Sigmoid colon (tissue), 4 donors: ENCODE data around the gene SSPN.

Experiments
- CTCF ChIP-seq, 4 experiments: fragments of 450-650 bp in 3 of 4; fragments of 200-600 bp in 1 of 4; IDR thresholded peaks; one replicate each; pipeline ENCODE4 v1.5.1; 2016 to 2019; ENCODE audit warnings: antibody characterized with exemption in 4 of 4, mild to moderate bottlenecking in 3 of 4, moderate library complexity in 2 of 4
- EP300 ChIP-seq, 4 donors: sonication (generic); formaldehyde crosslinking; IDR thresholded peaks; one replicate each; pipeline ENCODE4 v1.6.1; 2017; ENCODE audit warnings: antibody characterized with exemption in 4 of 4
- POLR2A ChIP-seq, 2 donors: fragments of 450-650 bp; IDR thresholded peaks; one replicate each; pipeline ENCODE4 v1.6.1; 2016; ENCODE audit warnings: antibody characterized with exemption in 2 of 2, mild to moderate bottlenecking in 2 of 2, moderate library complexity in 2 of 2
- POLR2AphosphoS5 ChIP-seq, 4 donors: sonication (generic); formaldehyde crosslinking; IDR thresholded peaks; one replicate each; pipeline ENCODE4 v1.6.1; 2017; ENCODE audit warnings: antibody characterized with exemption in 4 of 4

DNA sequence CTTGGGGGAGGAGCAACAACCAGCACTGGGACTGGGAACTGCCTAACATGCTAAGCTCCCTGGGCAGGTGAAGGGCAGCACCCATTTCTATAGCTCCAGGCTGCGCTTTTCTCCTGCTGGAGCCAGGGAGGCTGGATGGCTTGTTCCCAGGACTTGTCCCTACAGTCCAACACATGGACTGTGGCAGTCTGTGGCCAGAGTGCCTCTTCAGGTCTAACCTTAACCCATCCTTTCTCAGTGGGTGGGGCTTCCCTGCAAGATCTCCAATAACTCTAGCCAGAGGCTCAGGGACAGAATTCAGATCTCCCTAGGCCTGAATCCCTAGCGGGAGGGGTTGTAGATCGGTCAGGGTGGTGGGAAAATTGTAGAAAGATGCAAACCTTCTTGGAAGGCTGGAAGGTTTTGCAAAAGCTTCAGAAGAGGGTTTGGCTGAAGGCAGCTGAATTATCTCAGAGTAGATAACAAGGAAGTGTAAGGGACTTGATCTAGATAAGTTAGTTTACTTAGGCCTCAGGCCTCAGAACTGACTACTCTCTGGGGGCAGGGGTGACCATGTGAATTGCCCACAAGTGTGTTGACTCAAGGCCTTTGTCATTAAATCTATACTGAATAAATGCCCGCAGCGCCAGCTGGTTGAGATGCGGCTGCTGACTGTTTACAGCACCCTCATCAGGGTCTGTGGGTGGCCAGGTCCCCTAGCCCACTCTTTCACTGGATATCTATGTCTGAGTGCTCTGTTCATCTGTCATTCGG is 60.7 kb downstream of the SSPN start:
- TF ChIP-seq POLR2AphosphoS5 (IDR thresholded peaks at IDR 0.05) (no peak), CTCF (IDR thresholded peaks at IDR 0.05) (no peak), EP300 (IDR thresholded peaks at IDR 0.05) (no peak), POLR2A (IDR thresholded peaks at IDR 0.05) (no peak)
